ENCODE results near the gene RPS15. TPM values are rescaled to one million over a fixed set of nuclear protein-coding genes. Genes with fewer than 3 reads are reported as not detected.
A peak's percentile ranks its signal among the peaks of the same experiment; 100 is the strongest.

RPS15 gene
- total and polyA plus RNA-seq, 10 of the 15 experiments (the other 5 are each of a cell fraction or from before 2014, with no cell fraction given): 559 to 3,158 (median 1,413) TPM

DNA sequence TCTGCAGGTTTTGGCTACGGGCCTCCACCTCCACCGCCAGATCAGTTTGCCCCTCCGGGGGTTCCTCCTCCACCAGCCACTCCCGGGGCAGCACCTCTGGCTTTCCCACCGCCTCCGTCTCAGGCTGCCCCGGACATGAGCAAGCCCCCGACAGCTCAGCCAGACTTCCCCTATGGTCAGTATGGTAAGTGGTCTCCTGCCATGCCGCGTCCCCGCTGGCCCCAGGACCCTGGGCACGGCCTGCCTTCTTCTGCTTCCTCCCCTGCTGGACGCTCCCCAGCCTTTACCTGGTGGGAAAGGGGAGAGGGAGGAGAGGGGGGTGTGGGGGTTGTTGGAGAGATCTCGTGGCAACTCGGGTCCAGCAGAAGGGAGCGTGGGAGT lies 5.7 kb upstream of the RPS15 start:
- ChIA-PET RAD21 (ENCODE audit: unreplicated experiment) (no interaction called here), CTCF (no interaction called here), SMC1A (ENCODE audit: uncharacterized antibody, unreplicated experiment) (no interaction called here), POLR2A (no interaction called here)
- H3K36me3 ChIP-seq (ENCODE audit: control insufficient read depth in 2 of 2, insufficient read depth in 2 of 2, low read length in 1 of 2): peaks cover 12 to 39% of the 10 kb centered on the region in 2 experiments
- in situ Hi-C loops (cut with MboI) (no loop called here), intact Hi-C loops (cut with micrococcal nuclease; ENCODE audit: unreplicated experiment) (no loop called here)
- H3K79me2 ChIP-seq (ENCODE audit: control insufficient read depth, insufficient read depth, low read length): no peaks in the 10 kb centered on the region
- TF ChIP-seq POLR2A (IDR thresholded peaks at IDR 0.05; ENCODE audit: low read depth, low read length) (0 out of 2 replicates have a peak, but pooled peaks have one; percentile 2), WRNIP1 (IDR thresholded peaks at IDR 0.05; ENCODE audit: borderline replicate concordance, low read depth, low read length) (no peak), ETV6 (conservative IDR thresholded peaks at IDR 0.05 in 1 of 2, IDR thresholded peaks at IDR 0.05 in 1 of 2; ENCODE audit: borderline replicate concordance in 1 of 2, low read depth in 1 of 2) (no peak)
- H3K27me3 ChIP-seq (replicated peaks in 1 of 2; ENCODE audit: control insufficient read depth in 2 of 2, insufficient read depth in 2 of 2, low read length in 1 of 2): no peaks in the 10 kb centered on the region
- H3K4me1 ChIP-seq (ENCODE audit: control insufficient read depth, insufficient read depth, low read length): no peaks in the 10 kb centered on the region
- no TSS peak for BruUV-seq (replicated peaks)
- FAIRE-seq: no peak
- WGBS (ENCODE audit: insufficient coverage, insufficient replicate concordance, low lambda C conversion rate, missing lambda C conversion rate): 97% methylated on average over 16 of the region's 16 CpGs
- H2AFZ ChIP-seq (ENCODE audit: control insufficient read depth, low read depth, low read length): no peak overlapping the region
- H3K4me3 ChIP-seq: no peak overlapping the region
- no peak for ATAC-seq
- H3K9me3 ChIP-seq (replicated peaks; ENCODE audit: control insufficient read depth, insufficient read depth, low read length): no peaks in the 10 kb centered on the region
- no peak overlapping the region for H3K9ac ChIP-seq (ENCODE audit: control insufficient read depth, insufficient read depth, low read length)
- H3K4me2 ChIP-seq (ENCODE audit: control insufficient read depth, insufficient read depth): no peak overlapping the region
- H3K27ac ChIP-seq (ENCODE audit: control insufficient read depth, insufficient read depth): no peak overlapping the region
- no peak for DNase-seq (ENCODE audit: low read depth, low spot score)
- no peaks in the 10 kb centered on the region for H4K20me1 ChIP-seq (ENCODE audit: control insufficient read depth, insufficient read depth)

DNA sequence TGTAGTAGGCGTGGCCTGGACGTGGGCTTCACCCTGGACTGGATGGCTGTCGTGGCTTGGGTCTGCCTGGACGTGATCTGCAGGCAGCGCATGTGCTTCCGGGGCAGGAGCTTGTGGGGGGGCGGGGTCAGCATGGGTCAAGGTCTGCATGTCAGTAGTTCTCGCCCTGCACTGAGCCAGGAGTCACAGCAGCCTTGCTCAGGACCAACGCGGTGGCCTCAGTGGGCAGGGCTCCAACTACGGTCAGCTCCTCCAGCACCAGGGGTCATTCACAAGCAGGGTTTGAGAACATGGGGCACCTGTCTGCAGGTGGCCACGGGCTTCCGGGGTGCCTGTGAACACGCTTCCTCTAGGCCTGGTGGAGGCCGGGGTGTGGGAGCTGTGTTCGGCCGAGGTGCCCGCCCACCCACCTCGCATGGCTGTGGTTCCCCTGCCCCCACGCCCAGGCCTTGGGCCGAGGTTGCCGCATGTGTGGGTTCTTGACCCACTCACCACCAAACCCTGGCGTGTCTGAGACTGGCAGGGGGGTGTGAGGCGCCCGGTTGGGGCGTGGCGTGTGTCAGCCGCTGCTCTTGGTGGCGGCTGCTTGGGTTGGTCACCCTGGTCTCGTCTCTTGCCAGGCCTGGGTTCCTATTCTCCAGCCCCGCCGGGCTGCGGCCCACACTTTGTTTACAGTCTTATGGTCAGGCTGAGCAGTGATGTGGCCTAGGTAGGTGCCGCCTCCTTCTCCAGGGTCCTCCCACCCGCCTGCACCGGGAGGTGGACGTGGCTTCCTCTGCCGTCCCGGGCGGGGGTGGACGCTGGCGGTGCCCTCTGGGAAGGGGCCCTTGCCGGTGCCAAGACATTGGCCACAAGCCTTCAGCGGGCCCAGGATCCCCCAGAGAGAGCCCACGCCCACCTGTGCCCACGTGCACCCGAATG lies 4.8 kb upstream of the RPS15 start:
- Histone ChIP-seq H3K9me3 (replicated peaks; ENCODE audit: control insufficient read depth, insufficient read depth, low read length) (no peaks in the 10 kb centered on the region), H3K27me3 (replicated peaks in 1 of 2; ENCODE audit: control insufficient read depth in 2 of 2, insufficient read depth in 2 of 2, low read length in 1 of 2) (no peaks in the 10 kb centered on the region), H3K79me2 (ENCODE audit: control insufficient read depth, insufficient read depth, low read length) (peaks cover 3% of the 10 kb centered on the region), H2AFZ (ENCODE audit: control insufficient read depth, low read depth, low read length) (no peak overlapping the region), H3K4me1 (ENCODE audit: control insufficient read depth, insufficient read depth, low read length) (no peaks in the 10 kb centered on the region), H3K9ac (ENCODE audit: control insufficient read depth, insufficient read depth, low read length) (no peak overlapping the region), H4K20me1 (ENCODE audit: control insufficient read depth, insufficient read depth) (no peaks in the 10 kb centered on the region), H3K4me2 (ENCODE audit: control insufficient read depth, insufficient read depth) (no peak overlapping the region), H3K4me3 (no peak overlapping the region), H3K27ac (ENCODE audit: control insufficient read depth, insufficient read depth) (no peak overlapping the region), H3K36me3 (ENCODE audit: control insufficient read depth in 2 of 2, insufficient read depth in 2 of 2, low read length in 1 of 2) (peaks cover 8 to 39% of the 10 kb centered on the region in 2 experiments)
- ATAC-seq (no peak), DNase-seq (ENCODE audit: low read depth, low spot score) (no peak), FAIRE-seq (no peak)
- ChIA-PET RAD21 (ENCODE audit: unreplicated experiment) (no interaction called here), POLR2A (no interaction called here), CTCF (no interaction called here), SMC1A (ENCODE audit: uncharacterized antibody, unreplicated experiment) (no interaction called here)
- in situ Hi-C loops (cut with MboI) (no loop called here), intact Hi-C loops (cut with micrococcal nuclease; ENCODE audit: unreplicated experiment) (no loop called here)
- BruUV-seq (replicated peaks): no TSS peak
- TF ChIP-seq, protein P1, sequence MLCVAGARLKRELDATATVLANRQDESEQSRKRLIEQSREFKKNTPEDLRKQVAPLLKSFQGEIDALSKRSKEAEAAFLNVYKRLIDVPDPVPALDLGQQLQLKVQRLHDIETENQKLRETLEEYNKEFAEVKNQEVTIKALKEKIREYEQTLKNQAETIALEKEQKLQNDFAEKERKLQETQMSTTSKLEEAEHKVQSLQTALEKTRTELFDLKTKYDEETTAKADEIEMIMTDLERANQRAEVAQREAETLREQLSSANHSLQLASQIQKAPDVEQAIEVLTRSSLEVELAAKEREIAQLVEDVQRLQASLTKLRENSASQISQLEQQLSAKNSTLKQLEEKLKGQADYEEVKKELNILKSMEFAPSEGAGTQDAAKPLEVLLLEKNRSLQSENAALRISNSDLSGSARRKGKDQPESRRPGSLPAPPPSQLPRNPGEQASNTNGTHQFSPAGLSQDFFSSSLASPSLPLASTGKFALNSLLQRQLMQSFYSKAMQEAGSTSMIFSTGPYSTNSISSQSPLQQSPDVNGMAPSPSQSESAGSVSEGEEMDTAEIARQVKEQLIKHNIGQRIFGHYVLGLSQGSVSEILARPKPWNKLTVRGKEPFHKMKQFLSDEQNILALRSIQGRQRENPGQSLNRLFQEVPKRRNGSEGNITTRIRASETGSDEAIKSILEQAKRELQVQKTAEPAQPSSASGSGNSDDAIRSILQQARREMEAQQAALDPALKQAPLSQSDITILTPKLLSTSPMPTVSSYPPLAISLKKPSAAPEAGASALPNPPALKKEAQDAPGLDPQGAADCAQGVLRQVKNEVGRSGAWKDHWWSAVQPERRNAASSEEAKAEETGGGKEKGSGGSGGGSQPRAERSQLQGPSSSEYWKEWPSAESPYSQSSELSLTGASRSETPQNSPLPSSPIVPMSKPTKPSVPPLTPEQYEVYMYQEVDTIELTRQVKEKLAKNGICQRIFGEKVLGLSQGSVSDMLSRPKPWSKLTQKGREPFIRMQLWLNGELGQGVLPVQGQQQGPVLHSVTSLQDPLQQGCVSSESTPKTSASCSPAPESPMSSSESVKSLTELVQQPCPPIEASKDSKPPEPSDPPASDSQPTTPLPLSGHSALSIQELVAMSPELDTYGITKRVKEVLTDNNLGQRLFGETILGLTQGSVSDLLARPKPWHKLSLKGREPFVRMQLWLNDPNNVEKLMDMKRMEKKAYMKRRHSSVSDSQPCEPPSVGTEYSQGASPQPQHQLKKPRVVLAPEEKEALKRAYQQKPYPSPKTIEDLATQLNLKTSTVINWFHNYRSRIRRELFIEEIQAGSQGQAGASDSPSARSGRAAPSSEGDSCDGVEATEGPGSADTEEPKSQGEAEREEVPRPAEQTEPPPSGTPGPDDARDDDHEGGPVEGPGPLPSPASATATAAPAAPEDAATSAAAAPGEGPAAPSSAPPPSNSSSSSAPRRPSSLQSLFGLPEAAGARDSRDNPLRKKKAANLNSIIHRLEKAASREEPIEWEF (IDR thresholded peaks at IDR 0.05; ENCODE audit: insufficient replicate concordance, low read depth, low read length): no peak
- peak; percentile 56 for TF ChIP-seq POLR2A (IDR thresholded peaks at IDR 0.05; ENCODE audit: low read depth, low read length)
- TF ChIP-seq NFYA (IDR thresholded peaks at IDR 0.05; ENCODE audit: borderline replicate concordance, low read depth, low read length): no peak
- no peak for TF ChIP-seq ZNF384 (IDR thresholded peaks at IDR 0.05; ENCODE audit: borderline replicate concordance, low read depth, low read length)
- TF ChIP-seq POU2F2 (IDR thresholded peaks at IDR 0.05; ENCODE audit: borderline replicate concordance, low read depth, low read length): no peak
- WGBS (ENCODE audit: insufficient coverage, insufficient replicate concordance, low lambda C conversion rate, missing lambda C conversion rate): 90% methylated on average over 38 of the region's 47 CpGs
